COLO668 (cell line): ENCODE results near the gene ARHGAP26.

ENCODE experiments used
- DNase-seq: peaks from one replicate; lab custom pipeline; 2025; ENCODE audit not compliant: unreplicated experiment; lab: John Stamatoyannopoulos, UW

The ARHGAP26 gene

DNA sequence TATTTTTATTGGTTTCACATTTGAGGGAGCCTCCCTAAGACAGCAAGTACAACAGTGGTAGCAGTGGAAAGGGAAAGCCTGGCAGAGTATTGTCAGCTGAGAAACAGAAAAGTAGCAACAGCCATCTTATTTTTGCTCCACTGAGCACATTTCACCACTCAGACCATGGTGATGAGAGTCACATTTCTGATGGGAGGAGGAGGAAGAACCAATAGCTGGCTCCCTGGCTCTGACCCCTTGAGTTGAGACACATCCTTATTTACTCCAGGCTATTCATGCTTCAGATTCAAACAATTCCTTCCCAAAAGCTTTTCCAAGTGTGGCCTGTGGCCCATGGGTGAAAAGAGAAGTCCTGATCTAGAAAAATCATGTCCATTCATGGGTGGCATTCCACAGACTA, 236.3 kb downstream of the ARHGAP26 start:
- no peak for DNase-seq

DNA sequence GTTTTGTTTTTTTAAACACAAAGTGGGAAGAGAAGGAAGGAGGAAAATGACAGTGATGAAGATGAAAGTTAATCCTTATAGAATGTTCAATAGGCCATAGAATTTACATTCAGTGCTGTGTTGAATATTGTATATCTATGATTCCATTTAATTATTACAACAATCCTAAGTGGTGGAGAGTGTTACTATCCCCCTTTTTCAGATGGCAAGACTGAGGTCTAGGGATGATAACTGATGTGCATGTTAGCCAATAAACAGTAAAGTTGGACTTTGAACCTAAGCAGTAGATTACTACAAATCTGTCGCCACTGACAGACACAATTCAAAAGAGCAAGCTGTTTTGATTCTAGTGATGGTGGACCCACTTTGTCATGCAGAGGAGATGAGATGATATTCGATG, 237.9 kb downstream of the ARHGAP26 start:
- DNase-seq: no peak

DNA sequence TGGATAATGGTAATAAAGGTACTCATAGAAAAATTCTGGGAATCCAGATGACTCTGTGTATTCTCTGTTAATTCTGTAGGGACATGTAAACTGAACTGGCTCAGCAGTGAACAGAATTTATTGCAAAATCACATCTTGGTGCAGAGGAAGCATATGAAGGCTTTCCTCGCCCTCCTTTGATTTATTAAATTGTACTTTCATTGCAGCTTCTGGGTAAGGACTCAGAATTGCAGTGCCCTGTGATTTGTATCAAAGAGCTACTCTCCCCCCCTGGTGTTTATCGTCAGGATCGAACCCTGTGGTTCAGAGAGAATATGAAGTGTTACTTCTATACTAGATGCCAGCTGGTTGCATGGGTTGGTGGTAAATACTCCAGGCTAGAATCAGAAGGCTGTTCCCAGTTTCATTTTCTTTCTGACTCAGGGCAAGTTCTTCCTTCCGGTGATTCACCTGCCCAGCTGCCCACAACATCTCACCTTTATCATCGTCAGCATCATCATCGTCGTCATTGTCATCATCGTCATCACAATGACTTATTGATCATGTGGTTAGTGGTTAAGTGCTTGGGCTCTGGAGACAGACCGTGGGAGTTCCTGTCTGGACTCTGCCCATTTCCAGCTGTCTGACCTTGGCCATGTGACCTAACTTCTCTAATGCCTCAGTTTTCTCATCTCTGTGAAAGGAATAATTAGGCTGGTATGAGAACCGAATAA, 238.8 kb downstream of the ARHGAP26 start:
- DNase-seq: peak; percentile 70

DNA sequence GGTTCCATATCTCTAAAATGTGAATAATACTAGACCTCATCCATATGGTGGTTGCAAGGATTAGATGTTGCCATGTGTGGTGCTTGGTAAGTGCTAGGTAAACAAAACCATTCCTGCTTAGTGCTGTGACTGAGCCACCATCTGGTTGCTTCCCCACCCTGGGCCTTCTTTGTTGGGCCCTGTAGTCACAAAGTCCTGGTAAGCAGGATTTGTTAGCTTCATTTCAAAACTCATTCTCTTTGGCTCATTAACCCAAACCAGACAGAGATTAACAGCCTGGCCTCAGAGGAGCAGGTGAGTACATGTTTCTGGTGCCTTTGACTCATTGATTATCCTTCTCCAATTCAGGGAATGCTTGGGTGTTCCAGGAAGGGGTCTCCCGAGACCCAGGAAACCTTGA, 240.2 kb downstream of the ARHGAP26 start:
- peak; percentile 59 for DNase-seq

DNA sequence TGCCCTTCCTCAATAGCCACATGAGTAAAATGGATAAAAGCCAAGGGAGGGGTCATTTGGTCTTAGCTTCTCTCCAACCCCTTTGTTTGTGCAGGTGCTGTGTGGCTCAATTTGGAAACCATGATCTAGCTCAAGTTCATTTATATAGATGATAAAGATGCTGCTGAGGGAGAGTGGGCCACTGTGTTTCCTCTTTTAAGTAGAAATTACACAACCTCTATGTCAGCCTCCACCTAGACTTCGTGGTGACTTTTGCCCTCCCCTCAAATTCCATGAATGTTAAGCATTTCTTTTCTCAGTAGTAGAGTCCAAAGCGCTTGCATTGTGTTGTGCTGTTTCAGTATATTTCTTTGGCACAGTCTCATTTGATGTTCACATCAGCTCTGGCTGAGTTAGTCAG, 241.4 kb downstream of the ARHGAP26 start:
- peak; percentile 29 for DNase-seq

DNA sequence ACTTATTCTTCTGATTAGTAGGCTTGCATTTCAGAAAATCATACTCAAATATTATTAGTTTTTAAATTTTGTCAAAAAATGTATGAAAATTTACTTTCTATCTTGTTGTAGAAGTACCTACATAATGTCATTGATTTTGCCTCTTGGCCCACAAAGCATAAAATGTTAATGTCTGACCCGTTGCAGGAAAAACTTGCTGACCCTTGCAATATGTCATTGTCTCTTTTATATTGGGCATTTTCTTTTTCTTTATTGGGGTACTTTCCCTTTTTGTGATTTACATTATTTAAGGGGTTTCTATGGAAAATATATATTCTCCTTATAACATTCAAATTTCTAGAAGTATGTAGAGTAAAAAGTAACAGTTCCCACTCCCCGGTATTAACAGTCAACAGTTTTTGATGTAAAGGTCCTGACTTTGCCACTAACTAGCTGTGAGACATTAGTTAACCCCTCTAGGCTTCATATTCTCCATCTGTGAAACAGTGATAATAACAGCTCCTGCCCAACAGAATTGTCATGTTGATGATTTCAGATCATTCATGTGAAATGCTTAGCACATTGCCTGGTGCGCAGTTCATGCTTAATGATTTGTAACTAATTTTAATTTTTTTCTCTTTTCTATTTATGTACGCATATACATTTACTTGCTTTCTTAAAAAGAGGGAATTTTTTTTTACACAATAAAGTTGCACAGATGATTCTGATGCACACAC, 243.2 kb downstream of the ARHGAP26 start:
- DNase-seq: no peak

DNA sequence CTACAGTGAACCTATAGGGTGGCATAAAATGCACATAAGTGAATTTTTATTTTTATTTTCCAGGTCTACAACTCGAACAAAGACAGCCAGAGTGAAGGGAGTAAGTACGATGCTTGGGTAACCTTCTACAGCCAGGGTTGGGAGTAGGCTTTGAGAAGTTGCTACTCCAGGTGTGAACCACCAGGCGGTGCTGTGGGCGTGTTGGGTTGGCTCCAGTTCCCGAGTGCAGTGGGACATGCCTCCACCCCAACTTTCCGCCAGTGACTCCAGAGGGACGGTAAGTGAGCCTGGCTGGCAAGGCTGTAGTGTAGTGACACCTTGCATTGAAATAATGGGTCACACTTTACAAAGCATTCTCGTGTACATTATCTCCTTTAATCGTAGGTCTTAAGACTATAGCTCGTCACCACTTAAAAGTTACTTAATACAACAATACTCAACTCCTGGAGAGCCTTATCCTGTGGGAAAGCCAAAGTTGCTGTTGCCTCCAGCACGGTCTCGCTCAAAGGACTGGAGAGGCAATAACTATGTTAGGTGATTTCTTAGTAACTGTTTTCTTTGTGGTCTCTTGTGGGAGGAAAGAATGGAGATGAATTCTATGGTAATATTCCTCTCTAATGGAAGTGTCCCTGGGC, 244.0 kb downstream of the ARHGAP26 start:
- DNase-seq: peak; percentile 12

DNA sequence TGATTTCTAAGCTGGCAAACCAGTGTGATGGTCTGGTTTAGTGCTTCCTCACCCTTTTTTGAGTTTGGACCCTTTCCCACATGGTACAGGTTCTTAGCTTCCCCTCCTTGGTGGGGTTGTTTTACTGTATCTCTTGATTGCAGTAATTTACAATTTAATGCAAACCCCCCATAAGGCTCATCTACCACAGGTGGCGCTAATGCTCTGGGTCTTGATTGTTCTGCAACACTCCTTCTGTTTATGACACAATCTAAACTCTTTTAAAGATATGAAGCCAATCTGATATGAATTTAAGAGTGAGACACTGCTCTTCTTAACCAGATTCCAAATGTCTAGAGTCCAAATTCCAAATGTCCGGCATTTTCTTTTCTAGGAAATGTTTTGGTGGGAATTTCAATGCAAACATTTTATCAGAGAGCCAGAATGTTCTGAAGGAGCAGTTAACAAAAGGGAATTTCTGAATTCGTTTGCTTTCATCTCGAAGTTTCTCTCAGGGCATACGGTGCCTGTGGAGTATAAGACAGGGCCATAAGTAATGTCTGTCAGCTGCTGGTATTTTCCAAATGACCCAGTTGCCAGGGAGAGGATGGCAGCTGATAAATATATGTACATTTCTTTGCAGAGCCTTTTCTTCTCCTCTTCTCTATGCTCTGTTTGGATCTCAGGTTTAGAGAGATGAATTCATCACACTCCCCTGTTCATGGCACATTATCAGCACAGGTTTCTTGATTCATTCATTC, 246.8 kb downstream of the ARHGAP26 start:
- DNase-seq: peak; percentile 20

DNA sequence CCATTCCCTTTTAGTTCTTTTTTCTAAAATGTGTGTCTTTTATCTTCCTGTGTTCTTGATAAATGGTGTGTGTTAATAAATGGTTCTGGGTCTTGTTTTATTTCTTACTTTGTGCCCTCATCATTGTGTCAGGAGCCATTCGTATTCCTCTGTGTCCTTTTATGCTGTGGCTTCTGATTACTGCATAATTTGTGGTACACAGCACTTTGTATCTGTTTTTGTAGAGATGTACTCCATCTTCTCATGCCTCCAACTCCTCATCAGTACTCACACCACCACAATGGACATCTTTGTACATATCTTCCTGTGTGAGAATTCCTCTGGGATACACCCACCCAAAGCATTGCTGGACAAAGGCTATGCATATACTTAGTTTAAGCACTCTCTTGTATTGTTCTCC, 247.4 kb downstream of the ARHGAP26 start:
- no peak for DNase-seq

DNA sequence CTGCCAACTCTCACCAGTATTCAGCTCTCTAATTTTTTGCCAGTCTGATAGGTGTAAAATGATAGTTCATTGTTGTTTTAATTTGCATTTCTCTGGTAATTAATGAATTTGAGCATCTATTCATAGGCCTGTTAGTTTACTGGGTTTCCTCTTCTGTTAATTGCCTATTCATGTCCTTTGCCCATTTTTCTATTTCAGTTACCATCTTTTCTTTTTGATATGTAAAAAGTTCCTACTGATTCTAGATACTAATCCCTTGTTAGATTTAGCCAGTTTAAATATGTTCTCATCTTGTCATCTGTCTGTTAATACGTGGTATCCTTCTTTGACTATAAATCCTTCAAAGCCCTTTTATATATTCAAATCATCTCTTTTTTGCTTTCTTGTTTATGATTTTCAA, 247.8 kb downstream of the ARHGAP26 start:
- DNase-seq: no peak

DNA sequence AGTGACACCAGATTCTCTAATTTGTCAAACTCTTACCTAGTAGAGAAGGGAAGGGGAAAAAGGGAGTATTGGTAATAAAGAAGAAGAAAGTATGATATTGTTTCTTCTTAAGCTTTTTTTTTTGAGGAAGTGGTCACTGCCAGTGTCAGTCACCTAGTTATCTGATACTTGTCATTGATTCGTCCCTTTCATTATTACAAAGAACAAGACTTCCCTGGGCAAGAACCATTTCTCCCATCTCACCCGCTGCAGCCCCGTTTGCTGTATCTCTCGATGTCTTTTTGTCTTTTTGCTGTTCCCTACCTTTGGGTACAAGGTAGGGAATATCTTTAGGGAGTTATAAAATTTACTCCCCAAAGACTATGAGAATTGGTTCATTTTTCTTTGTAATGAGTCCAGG, 249.0 kb downstream of the ARHGAP26 start:
- no peak for DNase-seq

DNA sequence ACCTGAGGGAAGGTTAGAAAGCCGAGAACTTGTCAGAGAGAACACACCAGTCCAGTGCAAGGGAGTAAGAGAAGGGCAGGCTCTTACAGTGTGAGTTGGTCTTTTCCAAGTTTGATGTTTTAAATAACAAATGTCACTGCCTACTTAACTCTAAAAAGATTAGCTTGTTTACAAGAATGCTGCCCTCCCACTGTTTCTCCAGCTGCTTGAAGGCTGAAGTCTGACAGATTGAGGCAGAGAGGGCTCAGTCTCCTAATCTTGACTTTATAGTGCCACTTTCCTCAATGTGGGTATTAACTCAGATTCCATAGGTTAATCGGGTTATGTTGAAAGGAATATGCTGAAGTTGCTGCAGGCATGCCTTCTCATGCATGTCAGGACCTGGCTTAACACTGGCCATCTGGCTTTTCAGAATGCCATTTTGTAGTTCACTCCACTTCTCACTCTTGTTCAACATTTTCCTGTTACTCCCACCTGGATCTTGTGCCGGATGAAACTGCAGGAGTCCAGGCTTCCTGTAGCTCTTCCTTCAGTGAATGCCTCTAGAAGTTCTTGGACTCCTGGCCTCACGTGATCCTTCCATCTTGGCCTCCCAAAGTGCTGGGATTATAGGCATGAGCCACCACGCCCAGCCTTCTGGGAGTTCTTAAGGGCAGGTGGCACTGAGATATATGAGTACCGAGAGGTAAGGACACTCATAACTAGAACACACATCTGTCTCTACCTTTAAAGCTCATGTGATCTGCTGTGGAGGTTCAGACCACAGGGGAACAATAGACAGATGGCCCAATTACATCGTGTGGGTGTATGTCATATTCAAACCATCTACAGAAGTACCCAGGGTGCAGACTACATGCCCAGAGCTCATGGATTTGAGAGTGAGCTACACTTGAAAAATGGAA, 249.7 kb downstream of the ARHGAP26 start:
- no peak for DNase-seq

DNA sequence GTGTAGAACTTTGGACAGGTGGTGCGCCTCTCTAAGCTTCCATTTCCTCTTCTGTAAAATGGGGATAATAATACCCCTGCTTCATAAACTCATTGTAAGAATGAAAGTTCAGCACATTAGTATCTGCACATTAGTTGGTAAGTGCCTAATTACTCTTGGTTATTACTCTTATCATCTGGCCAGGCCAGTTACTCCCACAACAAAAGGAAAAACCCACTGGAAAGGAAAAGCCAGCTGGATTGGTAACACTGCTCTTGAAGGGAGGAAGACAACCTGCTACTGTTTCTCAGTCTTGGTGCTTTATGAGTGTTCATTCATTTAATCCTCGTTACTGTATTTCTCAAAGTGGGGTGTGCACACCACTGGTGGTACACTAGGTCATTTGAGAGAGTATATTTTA, 251.4 kb downstream of the ARHGAP26 start:
- DNase-seq: no peak

DNA sequence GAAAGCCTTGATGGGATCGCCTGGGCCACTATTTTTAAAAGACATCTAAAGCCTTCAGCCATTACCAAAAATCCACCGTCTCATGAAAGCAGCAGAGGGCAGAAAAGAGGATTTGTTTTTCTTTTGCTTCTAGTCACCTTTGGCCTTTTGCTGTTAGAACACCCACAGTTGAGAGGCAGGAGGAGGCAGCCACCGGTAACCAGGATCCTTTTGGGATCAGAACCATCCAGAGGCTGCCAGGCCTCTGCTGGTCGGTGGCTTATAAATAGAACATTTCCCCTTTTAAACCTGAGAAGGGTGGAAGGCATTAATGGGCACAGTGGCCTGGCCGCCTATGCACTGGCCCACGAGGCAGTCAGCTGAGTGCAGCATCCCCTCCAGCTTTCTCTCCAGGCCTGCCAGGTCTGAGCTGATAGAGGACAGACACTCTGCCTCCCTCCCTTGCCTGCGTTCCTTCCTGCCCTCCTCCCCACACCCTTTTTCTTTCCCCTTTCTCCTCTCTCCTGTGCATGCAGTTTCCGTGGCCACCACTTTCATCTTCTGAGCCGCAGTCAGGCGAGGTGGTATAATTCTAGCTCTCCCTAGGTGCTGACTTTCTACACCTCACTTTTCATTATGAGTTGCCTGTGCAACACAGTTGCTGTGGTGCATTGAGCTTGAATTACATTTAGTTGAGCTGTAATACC, 253.4 kb downstream of the ARHGAP26 start:
- no peak for DNase-seq

DNA sequence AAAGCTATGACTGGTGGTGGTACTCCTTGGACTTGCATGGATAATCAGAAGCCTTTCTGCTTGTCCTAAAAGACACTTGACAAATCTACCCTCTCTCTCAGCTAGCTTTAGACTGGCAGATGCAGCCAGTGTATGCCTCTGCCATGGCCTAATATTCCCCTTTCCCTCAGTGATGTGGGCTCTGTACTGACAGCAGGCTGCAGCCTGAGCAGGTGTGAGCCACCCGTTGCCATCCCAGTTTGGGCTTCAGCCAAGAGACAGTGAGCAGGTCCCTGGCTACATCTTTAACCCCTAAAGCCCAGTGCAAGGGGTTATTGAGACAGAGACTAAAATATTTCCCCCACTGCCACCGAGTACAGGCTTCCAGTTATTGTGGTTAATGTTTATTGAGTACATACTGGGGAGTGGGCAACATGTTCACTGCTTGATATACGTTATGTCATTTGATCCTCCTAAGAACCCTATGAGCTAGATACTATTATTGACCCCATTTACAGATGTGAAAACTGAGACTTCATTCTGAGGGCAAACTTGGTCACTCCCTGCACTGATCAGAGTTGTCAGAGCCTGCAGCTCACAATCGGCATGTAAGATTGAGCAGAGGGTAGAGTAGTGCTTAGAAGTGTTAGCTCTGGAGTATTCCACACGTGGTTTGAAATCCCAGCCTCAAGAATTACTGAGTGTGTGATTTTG, 254.2 kb downstream of the ARHGAP26 start:
- peak; percentile 51 for DNase-seq

DNA sequence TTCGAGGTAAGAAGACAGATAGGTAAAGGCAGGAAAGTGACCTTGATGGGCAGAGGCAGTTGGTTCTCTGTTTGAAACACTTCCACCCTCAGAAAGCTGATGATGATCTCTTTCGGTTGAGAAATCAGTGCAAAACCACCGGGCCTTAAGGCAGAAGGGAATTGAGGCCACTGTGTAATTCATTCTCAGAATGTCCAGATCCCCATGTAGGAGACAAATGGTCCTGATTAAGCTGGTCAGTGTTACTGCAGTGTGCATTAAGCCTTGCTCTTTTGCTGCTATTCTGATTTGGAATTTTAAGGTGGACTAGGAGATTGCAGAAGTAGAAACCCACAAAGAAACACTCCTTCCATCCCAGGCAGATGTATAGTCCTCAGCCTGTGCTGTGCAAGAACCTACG, 255.2 kb downstream of the ARHGAP26 start:
- no peak for DNase-seq

DNA sequence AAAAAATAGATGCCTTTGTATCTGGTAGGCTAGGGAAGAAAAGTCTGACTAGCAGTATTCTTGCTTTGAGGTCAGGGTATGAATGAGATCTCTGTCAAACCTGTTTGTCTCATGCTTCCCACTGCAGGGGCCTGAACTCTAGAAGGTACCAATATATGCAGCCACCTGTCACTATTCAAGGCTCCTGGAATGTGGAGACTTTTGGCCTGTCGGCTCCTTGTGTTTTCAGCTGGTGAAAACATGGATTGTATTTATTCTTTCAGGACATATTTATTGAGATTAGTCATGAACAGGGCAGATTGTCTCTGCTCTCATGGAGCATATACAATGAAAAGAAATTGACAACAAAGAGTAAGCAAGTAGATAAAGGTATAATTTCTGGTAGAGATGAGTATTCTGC, 255.8 kb downstream of the ARHGAP26 start:
- DNase-seq: peak; percentile 15

DNA sequence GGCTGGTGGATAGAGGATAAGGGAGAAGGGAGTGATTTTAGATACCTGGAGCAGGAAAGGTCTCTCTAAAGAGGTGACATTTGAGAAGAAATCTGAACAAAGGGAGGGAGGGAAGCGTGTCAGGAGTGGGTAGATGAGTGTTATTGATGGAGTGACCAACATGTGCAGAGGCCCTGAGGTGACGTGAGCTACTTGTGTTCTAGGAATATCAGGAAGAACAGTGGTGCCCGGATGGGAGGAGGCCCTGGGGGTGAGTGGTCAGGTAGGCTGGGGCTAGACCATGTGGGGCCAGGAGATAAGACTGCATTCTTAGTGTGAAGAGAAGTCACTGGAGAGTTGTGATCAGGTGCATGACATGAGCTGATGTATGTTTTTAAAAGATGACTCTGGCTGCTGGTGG, 256.2 kb downstream of the ARHGAP26 start:
- DNase-seq: peak; percentile 51

DNA sequence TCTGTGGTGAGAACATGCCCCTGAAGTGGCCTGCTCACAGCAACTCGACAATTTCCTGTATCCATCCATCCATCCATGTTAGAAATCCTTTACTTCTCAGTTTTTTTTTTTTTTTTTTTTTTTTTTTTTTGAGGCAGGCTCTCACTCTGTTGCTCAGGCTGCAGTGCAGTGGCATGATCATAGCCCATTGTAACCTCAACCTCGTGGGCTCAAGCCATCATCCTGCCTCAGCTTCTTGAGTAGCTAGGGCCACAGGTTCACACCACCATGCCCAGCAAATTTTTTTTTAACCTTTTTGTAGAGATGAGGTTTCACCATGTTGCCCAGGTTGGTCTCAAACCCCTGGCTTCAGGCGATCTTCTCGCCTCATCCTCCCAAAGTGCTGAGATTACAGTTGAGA, 259.1 kb downstream of the ARHGAP26 start:
- DNase-seq: no peak
